Measurements from ENCODE around the gene CRELD2. TPM values are rescaled to one million over a fixed set of nuclear protein-coding genes. Genes with fewer than 3 reads are reported as not detected.

The CRELD2 gene
- polyA plus RNA-seq, 4 donors, result 25.4 to 38.3 (median 29.0) TPM

DNA sequence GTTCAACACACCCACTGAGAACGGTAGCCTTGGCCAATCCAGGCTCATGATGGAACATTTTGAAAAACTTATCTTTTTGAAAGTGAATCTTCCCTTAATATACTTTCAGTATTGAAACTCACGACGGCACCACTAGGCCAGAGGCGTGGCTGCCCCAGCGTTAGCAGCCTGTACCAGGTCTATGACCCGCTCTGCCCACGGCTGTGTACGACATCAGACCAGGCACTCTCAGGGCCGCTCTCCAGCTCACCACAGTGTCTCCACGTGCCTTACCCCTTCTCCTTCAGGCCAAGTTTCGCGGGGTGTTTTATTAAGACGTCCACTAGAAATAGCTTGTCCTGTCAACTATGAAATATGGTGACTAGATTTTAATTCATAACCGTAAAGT is 31.4 kb upstream of the CRELD2 start:
- no peak for DNase-seq (ENCODE audit: low read depth in 4 of 4, low spot score in 3 of 4)

DNA sequence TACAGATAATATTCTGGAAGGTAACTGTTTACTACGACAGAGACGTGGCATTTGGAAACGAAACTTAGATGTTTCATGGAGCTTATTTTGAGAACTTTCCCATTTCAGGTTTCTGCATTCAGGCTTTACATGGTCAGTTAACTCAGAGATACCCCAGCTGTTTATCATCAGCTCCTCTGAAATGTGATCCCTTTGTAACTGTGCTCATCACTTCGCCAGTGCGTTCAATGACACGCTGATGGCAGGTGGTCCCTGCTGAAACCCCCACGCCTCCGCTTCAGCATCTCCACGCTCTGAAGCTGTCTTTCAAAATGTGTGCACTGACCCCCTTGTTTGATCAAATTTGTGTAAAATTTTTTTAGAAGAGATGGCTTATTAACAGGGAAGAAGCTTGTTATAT is 30.7 kb upstream of the CRELD2 start:
- DNase-seq (ENCODE audit: low read depth in 4 of 4, low spot score in 3 of 4), result peak; percentile 14 to 48 (median 24)

DNA sequence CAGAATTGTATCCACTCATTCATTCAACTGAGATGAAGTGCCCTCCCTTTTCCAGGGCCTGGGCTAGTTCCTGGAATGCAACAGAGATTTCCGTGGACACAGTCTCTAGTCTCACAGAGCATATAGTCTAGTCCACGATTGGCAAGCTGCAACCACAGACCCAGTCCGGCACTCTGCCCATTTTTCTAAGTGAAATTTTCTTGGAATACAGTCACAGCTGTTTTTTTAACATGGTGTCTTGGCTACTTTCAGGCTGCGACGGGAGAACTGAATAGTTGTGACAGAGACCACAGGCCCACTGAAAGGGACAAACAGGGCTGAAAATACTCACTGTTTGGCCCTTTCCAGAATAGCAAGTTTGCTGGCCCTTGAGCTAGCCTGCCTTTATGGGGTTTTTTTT is 29.4 kb upstream of the CRELD2 start:
- no peak for DNase-seq (ENCODE audit: low read depth in 4 of 4, low spot score in 3 of 4)

DNA sequence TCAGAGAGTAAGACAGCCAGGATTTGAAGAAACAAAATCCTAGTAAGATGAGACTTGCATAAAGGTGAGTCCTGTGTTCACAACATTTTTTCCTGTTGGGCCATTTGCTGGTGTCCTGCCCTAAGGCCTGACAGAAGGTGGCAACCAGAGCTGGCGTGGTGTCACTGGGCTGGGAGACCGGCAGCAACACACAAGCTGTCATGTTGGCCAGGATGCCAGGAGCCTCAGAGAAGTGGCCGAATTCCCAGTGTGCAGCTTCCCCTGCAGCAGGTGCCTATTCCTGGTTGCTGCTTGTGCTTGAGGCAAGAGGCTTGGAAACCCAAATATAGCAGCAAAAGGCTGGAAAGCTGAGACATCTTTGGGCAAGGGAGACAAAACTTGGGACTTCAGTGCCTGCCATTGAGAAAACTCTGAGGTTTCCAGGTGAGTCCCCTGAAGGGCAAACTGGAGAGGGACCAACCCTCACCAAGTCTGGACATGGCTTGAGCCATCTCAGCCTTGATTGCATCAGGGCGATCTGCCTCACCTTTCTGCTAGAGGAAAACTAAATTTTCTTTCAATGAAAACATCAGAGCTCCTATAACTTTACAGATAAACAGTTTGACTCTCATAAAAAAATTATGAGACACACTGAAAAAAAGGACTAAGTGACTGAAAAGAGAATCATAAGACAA is 26.1 kb upstream of the CRELD2 start:
- DNase-seq (ENCODE audit: low read depth in 4 of 4, low spot score in 3 of 4), result no peak

DNA sequence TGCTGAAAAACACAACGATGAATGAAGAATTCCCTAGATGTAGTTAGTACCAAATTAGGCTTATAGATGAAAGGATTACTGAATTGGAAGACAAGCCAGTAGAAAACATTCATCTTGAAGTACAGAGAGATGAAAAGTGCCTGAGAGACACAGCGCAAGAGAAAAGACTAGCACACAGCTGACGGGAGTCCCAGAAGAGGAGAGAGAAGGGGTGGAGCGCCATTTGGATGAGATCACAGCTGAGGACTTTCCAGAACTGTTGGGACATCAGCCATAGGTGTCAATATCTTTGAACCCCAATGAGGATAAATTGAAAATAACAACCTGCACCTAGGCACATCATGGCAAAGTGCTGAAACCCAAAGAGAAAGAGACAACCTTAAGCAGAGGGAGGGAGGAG is 25.4 kb upstream of the CRELD2 start:
- no peak for DNase-seq (ENCODE audit: low read depth in 4 of 4, low spot score in 3 of 4)

DNA sequence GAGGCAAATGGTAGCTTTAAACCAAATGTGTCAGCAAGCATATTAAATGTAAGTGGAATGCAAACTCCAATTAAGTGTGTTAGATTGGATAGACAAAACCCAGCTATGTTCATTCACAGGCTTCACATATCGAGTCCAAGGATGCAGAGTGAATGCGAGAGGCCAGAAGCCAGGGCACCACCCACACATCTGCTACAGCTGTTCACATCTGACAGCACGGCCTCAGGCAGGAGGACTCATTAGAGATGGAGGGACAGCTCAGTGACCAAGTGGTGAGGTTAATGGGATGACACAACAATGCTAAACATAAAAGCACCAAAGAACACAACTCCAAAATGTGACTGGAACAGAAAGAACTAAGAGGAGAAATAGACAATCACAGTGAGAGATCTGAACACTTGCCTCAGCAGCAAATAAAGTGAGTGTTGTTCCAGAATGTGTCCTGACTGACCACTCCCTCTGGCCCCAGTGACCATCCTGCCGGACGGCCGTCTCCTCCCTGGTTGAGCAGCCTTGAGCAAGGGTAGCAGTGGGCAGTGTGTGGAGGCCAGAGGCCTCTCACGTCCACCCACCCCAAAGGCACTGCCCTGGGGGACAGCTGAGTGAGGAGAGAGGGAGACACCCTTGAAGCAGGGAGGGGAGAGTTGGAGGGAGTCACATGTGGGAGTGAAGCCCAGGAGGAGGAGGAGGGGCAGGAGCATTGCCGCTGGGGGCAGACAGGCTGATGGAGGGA is 23.9 kb upstream of the CRELD2 start:
- DNase-seq (ENCODE audit: low read depth in 4 of 4, low spot score in 3 of 4), result no peak

DNA sequence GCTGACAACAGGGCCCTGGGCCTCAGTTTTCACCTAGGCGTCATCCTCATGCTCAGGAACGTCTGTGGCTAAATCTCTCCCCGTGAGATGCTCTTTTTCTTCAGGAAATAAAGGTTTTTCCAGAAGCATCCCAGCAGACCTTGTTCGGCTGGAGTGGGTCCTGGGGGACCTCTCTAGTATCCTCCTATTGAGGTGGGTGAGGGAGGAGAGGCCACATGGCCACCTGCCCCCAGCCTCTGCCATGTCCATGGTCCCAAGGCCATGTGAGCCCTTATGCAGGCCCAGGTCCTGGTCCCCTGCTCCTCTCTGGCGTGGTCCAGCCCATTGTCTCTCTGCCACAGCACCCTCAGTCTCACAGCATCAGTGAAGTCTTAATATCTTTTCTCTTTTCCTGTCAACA is 22.2 kb upstream of the CRELD2 start:
- no peak for DNase-seq (ENCODE audit: low read depth in 4 of 4, low spot score in 3 of 4)

DNA sequence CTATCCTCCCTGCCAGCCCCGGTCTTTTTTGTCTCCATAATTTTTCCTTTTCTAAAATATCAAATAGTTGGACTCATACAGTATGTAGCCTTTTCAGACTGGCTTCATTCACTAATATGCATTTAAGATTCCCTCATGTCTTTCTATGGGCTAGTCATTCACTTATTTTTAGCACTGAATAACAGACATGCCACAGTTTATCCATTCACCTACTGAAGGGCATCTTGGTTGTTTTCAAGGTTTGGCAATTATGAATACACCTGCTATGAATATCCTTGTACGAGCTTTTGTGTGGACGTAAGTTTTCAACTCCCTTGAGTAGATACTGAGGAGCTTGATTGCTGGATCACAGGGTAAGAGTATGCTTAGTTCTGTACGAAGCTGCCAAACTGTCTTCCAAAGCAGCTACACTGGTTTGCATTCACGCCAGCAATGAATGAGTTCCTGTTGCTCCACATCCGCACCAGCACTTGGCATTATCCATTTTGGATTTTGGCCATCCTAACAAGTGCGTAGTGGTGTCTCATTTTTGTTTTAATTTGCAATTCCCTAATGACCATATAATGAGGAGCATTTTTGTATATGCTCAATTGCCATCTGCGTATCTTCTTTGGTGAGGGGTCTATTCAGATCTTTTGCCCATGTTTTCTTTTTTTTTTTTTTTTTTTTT is 21.3 kb upstream of the CRELD2 start:
- DNase-seq (ENCODE audit: low read depth in 4 of 4, low spot score in 3 of 4), result no peak

DNA sequence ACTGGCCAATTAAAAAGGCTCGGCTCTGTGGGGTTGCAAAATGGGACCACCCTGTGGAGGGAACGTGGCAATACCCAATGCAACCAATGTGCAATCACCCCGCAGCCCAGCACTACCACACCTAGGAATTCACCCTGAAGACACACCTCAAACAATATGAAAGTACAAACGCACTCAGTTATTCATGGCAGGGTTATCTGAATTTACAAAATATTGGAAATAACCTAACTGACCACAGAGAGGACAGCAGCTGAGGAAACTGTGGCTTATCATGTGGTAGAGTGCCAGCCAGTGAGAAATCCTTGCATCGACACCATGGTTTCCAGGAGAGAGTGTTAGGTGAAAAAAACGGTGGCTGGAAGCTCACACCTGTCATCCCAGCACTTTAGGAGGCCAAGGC is 18.9 kb upstream of the CRELD2 start:
- no peak for DNase-seq (ENCODE audit: low read depth in 4 of 4, low spot score in 3 of 4)

DNA sequence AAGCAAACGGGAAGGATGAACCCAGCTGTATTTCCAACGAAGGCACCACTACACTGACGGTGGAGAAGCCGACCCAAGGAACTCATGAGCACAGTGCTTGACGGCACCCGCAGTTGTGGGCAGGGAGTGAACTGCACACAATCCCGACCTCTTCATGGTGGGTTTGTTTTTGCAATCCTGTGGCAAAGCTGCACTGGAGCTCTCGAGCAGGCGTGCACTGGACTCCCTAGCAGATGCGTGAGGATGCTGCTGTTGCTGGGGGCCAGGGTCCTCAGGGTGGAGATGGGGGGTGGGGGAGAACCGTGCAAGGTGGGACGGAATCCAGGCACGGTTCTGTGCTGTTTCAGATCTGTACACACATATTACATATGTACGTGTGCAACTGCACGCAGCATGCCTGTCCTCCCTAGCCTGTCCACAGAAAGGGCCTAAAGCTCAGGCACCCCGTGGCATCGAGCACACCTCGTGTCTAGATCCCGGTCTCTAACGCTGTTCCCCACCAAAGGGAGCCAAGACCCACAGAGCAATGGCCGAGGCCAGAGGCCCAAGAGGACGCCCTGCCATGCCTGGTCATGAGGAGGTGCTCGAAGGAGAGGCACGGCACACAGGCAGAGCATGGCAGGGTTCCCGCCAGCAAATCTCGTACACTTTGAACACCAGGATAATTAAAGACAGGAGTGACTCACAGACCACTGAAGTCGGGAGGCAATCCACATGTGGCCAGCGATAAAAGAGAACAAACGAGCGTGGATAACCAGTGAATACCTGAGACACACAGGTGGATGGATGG is 17.8 kb upstream of the CRELD2 start:
- no peak for DNase-seq (ENCODE audit: low read depth in 4 of 4, low spot score in 3 of 4)

DNA sequence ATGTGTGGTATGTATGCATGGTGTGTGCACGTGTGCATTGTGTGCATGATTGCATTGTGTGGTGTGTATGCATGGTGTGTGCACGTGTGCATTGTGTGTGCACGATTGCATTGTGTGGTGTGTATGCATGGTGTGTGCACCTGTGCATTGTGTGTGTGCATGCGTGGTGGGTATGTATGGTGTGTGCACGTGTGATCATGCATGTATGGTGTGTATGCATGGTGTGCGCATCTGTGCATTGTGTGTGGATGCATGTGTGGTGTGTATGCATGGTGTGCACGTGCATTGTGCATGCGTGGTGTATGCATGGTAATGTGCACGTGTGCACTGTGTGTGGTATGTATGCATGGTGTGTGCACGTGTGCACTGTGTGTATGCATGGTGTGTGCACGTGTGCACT is 17.0 kb upstream of the CRELD2 start:
- no peak for DNase-seq (ENCODE audit: low read depth in 4 of 4, low spot score in 3 of 4)

DNA sequence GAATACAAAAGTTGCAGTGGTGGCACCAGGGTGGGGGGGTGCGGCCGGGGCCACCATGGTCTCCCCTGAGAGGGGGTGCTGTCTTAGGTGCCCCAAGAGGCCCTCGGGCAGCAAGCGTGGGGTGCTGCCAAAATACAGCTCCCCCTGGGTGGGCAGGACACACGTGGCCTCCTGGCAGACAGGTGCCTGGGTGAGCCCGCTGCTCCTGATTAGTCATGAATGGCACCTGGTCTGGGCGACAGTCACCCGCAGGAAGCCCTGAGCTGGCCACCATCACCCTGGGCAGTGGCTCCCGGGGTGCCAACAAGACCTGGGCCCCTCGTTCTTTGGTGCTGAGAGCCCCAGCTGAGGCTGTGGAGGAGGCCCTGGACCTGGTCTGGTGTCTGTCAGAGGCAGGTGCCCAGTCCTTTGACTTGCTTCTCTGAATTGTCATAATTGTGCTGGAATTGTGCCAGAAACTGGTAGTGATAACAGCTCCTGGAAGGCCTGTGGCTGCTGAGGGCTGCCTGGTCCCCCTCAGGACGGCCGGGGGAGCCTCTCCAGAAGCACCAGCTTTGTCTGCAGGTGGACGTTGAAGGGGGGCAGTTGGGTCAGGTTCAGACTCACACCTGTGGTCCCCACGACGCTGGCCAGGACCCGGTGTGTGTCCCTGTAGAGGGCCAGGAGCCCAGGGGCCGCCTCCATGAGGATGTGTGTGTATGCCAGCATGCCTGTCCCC is 15.0 kb upstream of the CRELD2 start:
- no peak for DNase-seq (ENCODE audit: low read depth in 4 of 4, low spot score in 3 of 4)

DNA sequence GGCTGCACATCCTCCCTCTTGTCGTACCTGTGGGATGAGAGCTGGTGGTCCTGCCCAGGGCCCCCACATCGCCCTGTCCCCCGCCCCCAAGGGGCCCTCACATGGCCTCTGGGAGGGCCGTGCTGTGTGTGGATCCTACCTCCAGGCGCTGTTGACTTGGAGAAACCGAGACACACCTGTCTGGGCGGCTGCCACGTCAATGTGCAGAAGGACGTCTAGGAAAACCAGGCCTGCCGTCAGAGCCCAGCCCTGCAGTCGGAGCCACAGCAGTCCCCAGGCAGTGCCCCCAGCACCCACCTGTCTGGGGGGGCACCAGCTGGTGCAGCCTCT is 14.4 kb upstream of the CRELD2 start:
- no peak for DNase-seq (ENCODE audit: low read depth in 4 of 4, low spot score in 3 of 4)

DNA sequence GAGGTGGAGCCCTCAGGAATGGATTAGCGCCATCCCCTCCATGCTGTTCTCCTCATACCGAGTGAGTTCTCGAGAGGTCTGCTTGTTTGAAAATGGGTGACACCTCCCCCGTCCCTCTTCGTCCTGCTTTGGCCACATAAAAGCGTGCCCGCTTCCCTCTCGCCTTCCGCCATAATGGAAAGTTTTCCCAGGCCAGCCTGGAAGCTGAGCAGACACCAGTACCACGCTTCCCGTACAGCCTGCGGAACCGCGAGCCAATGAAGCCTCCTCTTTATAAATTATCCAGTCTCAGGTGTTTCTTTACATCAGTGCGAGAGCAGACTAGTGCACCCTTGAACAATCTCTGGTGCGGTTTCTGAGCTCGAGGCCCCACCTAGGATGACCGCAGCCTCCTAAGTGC is 13.0 kb upstream of the CRELD2 start:
- no peak for DNase-seq (ENCODE audit: low read depth in 4 of 4, low spot score in 3 of 4)

DNA sequence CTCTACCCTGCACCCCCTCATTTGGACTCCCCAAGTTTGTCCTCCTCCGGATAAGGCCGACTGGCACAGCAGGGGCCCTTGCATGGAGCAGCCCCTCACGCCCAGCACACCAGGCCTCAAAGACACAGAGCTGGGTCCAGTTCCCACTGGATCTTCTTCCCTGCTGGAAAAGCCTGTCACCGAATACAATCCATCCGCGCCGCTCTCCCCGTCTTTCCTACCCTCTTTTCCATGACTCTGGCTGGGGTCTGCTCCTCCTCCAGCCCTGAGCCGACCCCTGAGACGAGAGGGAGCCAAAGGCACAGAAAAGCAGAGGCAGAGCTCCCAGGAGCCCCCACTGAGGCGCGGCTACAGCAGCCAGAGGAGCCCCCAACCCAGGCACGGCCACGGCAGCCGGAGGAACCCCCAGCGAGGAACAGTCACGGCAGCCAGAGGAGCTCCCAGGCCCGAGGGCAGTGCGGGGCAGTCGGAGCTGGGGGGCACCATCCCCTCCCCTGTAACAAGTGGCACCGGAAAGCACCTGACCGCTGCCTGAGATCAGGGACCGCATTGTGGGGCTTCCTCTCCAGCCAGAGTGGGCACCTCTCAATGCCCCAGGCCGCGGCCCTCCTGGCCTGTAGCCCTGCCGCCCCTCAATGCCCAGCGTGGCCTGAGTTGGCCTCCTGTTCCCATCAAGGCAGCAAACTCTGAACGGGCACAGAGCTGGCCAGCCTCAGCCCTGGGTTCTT is 12.2 kb upstream of the CRELD2 start:
- no peak for DNase-seq (ENCODE audit: low read depth in 4 of 4, low spot score in 3 of 4)

DNA sequence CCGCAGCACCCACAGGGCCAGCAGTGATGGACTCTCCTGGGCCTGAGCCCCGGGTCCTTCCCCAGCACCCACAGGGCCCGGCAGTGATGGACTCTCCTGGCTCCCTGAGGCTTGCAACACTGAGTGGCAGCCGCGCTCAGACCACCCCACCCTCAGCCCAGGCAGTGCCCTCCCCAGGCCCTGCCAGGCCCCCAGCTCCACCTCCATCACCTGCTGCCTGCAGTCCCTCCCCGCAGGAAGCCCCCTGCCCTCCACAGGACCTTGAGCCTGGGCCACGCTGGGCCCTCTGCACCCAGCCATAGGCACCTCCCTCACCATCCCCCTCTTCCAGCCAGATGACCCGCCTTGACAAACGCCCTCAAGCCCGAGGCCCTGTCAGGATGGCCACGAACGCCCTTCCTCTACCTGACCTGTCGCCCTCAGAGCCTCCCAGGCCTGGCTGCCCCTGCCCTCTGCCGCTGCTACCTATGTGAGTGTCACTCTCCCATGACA is 11.6 kb upstream of the CRELD2 start:
- DNase-seq (ENCODE audit: low read depth in 4 of 4, low spot score in 3 of 4), result no peak

DNA sequence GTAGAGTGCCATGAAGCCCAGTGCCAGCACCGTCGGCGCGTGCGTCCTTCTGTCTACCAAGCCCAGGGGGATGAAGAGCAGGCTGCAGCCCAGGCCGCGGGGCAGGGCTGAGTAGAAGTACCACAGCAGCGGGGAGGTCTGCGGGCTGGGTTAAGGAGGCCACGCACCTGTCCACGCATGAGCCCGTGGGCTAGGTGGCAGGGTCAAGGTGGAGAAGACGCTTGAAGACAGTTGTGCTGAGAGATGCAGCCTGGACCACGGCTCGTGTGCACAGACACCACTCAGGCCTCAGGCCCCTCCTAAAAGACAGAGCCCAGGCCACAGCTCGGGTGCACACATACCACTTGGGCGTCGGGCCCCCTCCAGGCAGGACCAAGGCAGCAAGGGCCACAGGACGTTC is 10.6 kb upstream of the CRELD2 start:
- no peak for DNase-seq (ENCODE audit: low read depth in 4 of 4, low spot score in 3 of 4)

DNA sequence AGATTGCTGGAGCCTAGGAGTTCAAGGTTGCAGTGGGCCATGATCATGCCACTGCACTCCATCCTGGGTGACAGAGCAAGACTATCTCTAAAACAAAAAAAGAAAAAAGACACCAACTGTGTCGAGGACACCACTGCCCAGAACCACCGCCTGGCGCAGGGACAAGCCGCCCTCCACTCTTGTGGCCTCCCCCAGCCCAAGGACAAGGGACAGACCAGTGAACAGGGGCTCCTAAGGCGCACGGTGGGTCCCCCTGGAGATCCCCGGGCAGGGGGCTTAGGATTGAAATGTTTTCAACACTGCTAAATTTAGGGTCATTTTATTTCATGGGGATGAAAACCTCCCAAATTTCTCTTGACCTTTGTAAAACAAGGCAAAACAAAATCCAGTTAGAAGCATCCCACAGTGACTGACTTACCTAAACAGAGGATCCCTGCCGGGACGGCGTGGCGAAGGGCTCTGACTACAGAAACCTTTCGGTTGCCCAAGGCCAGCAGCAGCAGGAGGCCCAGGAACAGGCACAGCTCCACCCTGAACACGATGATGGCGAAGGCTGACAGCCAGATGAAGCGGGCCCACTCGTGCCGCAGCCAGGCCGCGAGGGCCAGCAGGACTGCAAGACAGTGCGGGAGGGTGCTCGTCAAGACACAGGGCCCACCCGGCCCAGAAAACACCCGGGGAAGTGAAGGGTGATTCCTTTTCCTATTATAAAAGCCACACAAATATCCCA is 8.8 kb upstream of the CRELD2 start:
- no peak for DNase-seq (ENCODE audit: low read depth in 4 of 4, low spot score in 3 of 4)
